GM19351 (cell line): Measurements from ENCODE around the gene CAPN13.

Experiments
- ATAC-seq: cut with Tn5 transposase; IDR thresholded peaks from one replicate; pipeline ENCODE4 v1.9.1; 2021; ENCODE audit warnings: mild to moderate bottlenecking, moderate library complexity; ENCODE audit not compliant: unreplicated experiment

Gene CAPN13

DNA sequence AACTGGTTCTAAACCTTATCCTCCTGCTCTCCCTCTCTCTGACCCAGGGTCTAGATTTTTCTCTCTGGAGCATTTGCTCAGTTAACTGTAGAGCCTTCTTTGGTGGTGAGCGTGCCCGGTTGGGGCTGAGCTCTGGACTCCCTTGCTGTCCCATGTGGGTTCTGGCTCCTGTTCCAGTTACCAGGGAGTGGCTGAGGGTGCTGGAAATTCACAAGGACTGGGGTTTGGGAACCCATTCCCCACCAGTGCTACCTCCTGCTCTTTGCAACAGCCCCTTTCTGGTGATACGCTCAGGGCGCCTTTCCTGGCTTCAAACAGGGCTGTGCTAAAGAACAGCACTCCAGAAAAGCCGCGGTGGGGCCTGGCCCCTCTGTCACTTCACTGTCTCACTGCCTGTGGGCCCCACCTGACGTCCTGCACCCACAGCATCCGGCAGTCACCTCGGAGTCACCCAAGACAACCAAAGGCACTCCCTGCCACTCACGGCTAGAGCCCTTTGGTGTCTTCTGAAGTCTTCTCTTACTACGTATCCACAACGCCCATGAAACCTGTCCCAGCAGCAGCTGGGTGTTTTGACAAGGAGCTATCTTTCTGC, 41.3 kb downstream of the CAPN13 start:
- no peak for ATAC-seq

DNA sequence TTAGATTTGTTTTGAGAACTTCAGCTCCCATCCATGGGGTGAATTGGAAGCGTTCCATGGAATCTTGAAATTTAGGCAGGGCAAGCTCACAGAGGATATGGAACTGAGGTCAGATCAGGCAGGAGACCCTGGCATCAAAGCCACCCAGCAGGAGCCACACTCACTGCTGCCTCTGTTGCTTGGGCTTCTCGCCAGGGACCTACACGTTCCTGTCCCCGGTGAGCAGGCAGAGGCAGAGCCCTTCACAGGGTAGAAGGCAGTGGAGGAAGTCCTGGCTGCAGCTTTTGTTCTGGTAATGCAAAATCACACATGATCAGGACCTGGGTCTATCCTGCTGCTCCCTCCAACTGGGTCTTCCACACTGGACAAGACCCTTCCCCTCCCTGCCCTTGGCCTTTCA, 42.1 kb downstream of the CAPN13 start:
- no peak for ATAC-seq

DNA sequence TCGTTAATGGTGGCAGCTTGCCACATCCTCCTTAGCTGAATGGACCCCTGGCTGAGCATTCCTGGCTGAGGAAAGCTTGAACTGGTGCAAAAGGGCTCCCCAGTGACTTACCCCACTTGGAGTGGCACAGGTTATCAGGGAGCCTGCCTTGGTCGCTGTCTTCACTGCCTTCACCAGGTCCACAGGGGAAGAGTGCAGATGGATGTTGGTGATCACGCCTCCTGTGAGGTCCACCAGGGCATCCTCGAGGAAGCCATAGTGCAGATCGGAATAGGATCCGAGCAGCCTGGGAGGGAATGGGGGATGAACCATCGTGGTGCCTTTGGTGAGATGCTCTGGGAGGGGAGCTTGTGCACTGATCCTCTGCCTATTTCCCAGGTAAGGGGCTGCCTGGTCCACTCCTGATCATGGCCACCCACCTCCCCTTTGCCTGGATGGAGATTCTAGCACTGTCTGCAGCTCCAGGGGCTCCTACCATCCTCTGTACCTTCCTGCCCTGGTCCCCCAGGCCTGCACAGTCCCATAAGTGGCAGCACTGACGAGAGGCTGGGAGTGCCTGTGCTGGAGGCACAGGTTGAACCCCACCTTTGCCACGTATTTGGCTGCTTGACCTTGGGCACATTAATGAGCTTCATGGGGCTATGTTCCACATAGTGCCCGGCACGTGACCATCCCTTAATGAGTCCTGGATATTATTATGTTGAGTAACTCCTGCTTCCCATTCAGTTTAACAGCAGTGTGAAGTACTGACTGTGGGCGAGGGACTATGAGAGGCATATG, 43.0 kb downstream of the CAPN13 start:
- ATAC-seq = no peak

DNA sequence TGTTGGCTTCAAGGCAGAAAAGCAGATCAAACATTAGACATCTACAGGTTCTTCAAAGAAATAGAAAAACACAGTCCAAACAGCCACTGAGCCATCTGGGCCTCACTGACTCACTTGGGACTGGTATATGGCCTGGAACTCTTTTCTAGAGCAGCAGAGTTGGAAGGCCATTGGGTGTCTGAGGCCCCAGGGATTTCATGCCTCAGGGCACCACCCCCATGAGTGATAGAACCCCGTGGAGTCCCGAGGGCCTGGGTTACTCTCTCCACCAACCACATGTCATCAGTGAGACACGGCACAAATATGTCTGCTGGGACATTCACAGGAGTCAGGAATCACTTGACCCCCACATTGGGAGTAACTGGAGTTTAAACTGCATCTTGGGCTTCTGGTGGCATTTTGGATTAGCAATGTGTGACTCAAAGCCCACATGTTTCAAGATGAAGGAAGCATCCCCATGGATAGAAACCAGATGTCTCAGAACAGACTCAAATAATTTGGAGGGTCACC, 44.0 kb downstream of the CAPN13 start:
- ATAC-seq = no peak

DNA sequence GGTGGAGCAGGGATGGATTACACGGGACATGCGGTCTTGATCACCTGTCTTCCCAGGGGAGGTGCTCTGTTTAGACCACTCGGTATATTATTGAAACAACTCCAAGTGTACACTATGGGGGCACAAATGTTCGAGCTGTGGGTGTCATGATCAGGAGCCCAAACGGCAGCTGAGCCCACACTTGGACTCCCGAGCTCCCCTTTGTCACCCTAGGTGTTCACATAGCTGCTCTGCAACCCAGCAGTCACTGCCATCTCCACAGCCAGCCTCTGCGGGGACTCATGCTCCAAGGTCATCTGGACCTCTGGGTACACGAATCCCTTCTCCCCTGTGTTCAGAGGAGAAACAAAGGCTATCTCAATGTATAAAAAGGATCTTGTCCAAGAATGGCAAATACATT, 46.0 kb downstream of the CAPN13 start:
- ATAC-seq = no peak

DNA sequence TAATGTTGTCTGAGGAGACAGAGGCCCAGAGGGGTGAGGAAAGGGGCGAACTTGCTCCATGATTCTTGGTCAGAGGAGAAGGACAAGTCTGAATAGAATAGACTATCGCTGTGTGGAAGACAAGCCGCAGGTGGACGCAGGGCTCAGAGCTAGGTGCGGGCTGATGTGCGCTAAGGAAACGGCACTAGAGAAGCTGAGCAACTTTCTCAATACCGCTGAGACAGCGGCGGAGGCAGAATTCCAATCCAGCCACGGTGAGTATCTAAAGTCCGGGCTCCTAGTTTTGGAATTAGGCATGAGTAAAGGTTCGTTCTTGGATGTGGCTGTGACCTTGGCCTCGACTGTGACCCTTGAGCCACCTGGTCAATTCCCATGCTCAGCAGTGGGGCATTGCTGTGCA, 47.8 kb downstream of the CAPN13 start:
- no peak for ATAC-seq

DNA sequence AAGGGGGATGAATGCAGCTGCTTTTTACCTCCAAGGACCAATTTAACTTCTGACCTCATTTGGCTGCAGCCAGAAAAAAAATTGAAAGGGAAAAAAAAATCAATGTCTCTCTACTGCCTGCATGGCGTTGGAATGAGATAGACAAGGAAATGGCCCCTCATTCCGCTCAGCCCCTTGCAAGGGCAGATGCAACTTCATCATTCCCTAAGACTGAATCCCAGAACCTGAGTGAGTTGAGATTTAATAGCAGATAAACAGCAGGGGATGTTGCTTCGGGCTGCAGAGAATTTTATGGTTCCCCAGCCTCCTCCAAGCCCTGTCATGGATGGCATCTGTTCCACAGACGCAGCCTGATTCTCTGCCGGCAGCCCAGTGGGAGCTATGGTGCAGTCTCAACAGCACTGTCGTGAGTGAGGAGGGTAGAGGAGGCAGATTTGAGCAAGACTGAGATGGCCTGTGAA, 49.0 kb downstream of the CAPN13 start:
- ATAC-seq = no peak

DNA sequence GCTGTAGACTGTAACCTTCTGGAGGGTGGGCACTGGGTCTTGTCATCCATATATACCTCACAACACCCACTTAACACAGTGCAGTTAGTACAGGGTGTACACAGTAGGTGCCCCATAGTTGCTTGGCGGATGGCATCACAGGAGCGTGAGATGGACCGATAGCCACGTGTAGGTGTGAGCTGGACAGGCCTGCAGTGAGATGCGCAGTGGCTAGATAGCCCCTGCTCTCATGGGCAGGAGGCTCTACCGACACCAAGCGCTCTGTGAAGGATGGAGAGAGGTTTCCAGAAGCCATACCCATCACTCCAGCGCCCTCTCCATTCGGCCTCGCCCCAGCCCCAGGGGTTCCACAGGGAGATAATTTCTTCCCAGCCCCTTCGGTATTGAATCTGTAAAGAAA, 49.5 kb downstream of the CAPN13 start:
- no peak for ATAC-seq

DNA sequence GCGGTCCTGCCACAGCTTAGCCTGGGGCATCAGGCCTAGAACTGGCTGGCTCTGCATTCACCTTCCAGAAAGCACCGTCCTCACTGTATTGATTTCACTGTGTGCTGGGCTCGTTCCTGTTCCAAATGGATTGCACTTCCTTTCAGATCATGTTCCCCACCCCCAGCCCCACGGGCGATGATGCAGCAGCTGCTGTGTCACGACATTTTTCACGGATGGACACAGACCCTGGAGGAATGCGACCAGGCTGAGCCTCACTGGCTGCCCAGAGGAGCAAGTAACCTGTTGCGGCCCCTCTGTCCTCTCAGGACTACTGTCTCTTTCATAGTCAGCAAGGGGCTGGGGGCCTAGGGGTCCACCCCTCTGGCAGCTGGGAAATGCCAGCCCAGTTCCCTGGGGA, 50.3 kb downstream of the CAPN13 start:
- ATAC-seq = no peak

DNA sequence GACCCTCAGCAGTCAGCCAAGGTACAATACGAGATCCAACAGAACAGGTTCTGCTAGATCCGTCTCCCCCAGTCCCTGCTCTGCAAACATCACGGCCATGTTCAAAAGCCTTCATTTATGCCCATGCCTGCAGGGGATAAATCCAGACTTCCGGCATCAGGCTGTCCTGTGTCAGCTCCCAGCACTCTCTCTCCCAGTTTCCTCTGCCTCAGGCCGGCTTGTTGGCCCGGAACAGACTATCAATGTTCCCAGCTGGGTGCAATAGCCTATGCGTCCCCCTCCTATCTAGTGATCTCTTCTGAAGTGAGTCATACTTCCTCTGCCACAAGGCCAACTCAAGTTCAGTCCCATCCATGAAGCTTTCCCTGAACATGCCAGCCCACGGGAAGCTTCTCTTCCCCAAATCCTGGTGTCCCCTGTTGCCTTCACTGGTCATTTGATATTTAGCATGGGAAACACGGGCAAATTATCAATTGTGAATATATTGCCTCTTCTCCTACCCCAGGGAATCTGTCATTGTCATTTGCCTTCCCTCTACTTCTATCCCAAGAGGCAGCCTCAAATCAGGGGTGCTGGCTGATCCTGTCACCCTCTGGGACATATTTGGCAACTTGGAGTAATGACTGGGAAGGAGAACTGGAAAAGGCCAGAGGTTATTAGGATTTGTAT, 51.1 kb downstream of the CAPN13 start:
- ATAC-seq = no peak

DNA sequence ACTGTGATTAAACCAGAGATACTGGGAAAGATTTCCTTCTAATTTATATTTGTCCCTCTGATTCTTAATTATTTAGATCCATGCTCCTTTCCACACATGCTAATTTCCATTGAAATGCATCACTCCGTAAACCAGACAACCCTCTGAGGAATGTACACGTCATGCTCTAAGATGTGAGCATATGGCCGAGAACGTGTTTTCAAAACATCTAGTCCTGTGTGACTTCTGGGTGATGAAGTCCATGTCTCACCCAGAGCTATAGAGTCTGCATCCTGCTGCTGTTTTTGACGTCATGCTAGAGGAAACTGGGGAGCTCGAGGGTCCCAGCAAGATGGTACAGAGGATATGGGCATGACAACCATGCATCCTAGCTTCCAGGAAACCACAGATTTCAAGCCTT, 53.6 kb downstream of the CAPN13 start:
- ATAC-seq = no peak

DNA sequence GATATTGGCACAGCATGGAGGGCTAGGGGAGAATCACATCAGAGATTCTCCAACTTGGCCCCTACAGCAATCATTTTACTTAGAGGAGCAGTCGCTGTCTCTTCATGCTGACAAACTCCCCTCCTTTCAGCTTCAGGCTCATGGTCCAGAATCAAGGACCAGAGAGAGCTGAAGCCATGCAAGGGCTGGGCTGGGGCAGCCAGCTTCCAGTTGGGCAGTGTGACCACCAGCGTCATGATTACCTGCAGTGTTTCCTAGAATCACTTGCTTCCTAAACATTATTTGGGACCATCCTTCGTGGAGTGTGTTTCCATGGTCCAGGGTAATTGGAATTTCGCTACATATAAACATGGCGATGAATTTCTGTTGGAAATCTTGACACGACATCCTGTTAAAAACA, 54.4 kb downstream of the CAPN13 start:
- no peak for ATAC-seq

DNA sequence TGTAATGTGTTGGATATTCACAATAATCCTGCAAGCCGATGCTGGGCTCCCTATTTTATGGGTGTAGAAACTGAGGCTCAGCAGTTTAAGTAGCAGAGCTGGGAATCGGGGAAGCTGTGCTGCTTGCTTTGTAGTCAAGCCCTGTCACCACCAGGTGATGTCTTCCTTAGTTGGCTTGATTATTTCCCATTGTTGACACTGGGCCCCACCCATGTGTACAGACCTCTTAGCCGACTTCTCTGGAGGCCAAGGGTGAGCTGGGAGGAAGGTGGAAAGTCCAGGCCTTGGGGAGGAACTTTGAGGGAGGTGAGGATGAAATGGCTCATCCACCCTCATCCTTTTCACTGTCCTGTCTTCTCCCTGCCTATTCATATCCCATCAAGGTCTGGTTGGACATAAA, 60.0 kb downstream of the CAPN13 start:
- ATAC-seq = no peak

DNA sequence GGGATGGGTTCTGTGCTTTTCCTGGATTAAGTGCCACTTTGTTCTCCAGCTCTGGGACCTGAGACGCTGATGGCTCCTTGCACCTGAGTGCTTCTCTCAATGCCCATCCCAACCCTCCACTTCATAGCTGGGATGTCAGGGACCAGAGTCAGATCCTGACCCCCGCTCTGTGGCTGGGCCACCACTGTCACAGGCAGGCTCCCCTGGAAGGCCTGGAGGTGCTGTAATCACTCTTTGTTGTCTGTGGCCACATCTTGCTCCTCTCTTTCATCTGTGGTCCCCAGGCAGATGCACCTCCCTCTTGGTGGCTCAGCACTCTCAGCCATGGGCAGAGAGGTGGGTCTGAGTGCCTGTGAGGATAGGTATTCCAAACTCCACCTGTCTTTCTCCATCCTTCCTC, 62.4 kb downstream of the CAPN13 start:
- no peak for ATAC-seq

DNA sequence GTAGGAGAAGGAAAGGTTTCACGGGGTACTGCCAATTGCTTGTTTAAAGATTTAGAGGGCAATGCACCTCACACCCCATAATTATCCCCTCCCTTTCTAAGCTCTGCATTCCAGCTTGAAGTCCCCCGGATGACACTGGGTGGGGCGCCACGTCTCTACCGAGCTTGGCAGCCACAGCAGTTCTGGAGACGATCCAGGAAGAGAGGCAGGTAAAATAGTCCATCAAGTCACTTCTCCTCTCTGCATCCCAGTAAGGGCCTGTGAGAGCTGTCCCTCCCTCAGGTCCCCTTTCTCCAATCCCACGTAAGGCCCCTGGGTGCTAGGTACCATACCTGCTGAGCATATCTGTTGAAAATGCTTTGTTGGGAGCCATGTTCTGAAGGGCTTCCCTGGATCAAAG, 65.7 kb downstream of the CAPN13 start:
- no peak for ATAC-seq

DNA sequence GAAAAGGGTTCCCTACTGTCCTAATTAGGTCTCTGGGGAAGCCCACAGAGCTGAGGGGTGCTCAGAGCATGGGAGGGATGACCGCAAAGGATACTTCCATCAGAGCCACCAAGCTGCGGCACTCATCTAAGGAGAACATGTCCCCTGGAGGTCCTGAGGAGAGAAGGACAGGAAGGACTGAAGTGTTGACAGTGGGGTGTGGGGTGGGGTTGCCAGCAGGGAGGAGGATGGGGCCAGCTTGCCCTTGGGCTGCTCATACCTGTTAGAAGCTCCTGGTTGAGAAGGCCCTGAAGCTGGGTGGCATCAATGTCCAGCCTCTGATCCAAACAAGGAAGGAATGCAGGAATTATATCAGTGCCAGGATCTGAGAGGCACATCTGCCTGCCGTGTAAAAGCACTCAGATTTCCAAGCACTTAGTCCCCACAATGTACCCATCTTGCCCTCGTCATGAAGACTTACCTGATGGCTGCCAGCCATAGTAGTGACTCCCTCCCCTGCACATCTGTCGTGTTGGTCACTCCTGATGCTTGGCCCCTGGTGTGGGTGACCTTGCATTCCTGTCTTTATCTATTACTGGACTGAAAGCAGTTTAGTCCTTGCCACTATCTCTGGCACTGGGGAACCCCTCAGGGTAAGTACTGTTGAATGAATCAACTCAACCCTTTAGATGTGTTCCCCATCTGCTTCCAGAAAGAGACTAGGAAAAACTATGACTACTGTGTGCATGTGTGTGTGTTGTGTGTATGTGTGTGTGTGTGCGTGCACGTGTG, 68.9 kb downstream of the CAPN13 start:
- no peak for ATAC-seq

DNA sequence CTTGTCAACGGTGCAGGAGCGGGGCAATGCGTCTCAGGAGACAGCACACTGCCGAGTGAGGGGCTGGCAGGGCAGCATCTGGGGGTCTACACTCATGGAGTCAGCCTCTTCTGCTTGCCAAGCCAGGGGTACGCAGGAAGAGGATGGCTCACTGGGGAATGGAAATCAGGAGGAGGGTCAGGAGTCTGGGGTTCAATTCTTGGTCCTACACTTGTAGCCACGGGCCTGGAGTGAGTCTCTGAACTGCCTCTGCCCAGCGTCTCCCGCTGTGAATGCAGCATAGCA, 70.0 kb downstream of the CAPN13 start:
- no peak for ATAC-seq

DNA sequence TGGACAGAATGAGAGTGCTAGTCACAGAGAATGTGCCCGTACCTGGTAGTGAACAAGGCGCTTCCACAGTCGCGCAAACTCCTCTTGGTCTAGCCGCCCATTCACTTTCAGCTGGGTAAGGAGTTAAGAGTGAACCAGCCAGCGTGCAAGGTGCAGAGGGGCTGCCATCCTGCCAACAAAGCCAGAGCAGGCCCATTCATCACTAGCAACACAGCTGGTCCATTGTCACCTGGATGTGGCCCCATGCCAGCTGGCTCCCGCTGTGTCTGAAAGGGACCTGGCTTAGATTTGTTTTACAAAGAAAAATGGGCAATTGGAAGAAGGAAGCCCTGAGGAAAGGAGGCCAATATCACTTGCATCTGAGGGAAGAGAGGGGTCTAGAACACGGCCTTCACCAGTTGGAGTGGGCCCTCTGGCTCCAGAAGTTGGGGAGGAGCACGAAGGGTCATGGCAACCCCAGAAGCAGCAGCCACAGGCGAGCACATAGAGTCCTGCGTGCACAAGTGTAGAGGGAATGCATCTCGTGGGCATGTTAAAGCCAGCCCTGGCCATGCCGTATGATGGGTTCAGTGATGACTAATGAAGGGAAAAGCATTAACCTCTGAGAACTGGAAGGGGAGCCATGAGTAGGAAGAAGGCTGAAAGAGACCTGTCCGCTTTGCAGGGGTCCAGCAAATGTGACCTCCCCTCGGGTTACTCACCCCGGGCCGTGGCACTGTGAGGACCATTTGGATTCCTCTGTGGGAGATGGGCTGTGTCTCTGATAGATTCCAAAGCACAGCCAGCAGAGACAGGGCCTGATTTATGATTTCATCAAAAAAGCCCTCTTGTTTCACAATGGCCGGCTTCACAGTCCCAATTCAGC, 70.6 kb downstream of the CAPN13 start:
- ATAC-seq = no peak

DNA sequence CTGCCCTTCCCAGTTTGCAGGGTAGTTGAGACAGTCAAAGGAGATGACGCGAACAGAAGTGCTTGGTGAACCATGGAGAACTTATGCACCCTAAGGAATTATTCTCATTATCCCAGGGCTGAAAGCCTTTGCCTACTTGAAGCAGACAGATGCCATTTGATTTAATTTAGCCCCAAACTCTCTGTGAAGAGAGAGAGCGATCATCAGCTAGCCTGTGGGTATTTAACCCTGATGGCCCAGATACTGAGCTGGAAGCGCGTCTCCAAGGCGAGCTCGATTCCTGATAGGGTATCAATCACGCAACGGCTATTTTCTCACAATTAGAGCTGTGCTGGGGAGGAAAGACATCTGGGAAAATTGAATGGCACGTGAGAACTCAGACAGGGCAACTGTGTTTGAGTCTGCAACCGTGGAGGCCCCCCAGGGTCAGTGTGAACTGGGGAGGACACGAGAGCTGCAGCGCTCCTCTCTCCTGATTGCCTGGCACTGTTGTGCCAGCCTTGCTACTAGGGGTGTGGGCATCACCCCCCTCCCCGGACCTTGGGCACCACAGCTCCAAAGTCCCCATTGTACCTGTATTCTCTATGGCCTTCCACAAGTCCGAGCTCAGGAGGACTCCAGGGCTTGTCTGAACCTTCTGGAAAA, 73.2 kb downstream of the CAPN13 start:
- no peak for ATAC-seq

DNA sequence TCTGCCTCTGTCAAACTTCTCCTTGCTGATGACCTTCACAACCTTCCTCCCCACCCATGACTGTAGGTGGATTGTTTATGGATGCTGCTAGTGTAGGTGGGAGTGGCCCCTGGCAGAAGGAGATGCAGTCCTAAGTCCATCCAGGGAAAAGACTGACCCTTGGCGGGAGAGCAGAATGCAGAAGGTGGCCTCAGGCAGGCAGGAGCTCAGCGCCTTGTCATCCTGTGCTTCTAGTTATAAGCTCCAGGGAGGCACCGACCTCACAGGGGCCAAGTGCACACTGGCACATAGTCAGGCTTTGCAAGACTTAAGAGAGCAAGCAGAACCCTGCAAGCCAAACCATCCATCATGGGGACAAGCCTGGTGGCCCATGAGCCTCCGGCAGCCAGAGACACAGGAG, 74.4 kb downstream of the CAPN13 start:
- ATAC-seq = no peak
